EH (cell line): Measurements from ENCODE around the gene APOBEC3A.
"Not testable (repeated sequence)": the region's sequence is repeated elsewhere in the genome, so short reads cannot be mapped to it uniquely, and the experiment has no call there.

ENCODE experiments used
- DNase-seq: peaks from one replicate; pipeline ENCODE4 v3.0.0-alpha.2; 2015; ENCODE audit warnings: low read depth

Gene APOBEC3A

DNA sequence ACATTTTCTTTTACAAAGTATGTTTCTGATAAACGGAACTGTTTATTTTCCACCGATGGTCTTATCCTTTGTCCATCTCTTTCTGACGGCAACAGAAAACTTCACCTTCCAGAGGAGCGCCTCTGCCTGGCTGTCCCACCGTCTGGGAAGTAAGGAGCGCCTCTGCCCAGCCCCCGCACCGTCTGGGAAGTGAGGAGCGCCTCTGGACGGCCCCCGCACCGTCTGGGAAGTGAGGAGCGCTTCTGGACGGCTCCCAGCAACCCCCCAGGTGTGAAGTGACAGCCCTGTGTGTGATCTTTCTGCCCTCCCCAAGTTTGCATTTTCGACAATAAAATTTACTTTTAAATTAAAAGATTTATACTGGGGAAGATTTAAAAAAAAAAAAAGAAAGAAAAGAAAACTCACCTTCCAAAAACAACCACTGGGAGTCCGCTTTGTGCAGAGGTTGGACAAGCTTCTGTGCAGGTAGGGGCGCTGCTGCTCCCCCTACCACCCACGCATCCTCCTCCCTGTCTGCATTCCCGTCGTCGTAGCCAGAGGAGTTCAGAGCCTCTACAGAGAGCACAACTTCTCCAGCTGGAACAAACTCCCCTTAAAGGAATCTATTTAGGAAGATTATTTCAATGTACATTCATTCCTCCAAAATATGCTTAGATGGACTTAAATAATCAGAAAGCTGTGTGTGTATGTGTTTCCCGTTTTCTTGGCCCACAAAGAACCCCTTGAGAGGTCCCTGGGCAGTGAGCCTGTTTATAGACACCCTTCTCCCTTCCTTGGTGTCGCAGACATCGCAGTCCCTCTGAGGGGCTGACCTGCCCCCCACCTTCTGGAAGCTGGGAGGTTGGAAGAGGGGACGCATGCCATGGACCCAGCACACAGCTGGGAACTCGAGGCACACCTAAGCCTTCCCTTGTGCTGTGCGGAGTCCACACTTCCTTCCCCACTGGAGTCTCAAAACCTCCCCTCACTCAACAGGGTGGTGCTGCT is 23.9 kb downstream of the APOBEC3A start:
- peak; percentile 14 for DNase-seq

DNA sequence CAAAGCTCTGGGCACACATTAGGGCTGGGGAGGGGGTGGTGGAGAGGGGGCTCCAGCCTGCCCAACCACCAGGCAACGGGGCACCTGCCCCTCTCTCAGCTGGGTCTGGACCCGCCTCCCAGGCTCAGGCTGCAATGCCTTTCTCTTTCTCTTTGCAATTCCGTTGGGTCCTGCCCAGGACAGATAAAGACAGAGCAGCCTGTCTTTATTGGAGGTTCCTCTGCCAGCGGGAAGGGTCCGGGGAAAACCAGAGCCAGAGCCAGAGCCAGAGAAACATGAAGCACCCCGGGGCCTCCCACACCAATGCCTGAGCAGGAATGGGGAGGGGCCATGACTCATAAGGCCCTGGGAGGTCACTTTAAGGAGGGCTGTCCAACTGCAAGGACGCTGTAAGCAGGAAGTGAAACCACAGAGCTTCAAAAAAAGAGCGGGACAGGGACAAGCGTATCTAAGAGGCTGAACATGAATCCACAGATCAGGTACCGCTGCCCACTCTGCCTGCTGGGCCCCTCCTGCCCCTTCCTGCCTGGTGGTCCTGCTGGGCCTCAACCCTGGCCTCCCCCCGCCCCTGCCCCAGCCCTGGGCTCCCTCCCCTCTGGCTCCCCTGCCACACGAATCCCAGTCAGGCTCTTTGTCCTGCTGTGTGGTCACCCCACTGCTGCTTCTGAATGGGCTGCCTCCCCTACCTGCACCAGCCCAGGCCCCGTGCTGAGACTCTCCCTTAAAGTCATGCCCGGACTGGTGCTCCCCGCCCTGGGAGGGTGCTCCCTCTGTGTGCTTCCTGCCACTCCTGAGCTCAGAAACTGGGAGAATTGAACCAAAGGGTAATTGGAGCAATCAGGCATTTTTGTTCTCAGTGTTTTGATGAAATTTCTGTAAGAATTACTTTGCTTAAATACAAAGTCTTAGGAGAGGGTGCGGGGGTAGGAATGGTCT is 24.9 kb downstream of the APOBEC3A start, which contains the start of gene APOBEC3B:
Gene APOBEC3B (plus strand): TSS at position 356 of the 936 bp plus-strand sequence. CDS start 107 bp downstream, at position 463.
- DNase-seq: peak; percentile 93

DNA sequence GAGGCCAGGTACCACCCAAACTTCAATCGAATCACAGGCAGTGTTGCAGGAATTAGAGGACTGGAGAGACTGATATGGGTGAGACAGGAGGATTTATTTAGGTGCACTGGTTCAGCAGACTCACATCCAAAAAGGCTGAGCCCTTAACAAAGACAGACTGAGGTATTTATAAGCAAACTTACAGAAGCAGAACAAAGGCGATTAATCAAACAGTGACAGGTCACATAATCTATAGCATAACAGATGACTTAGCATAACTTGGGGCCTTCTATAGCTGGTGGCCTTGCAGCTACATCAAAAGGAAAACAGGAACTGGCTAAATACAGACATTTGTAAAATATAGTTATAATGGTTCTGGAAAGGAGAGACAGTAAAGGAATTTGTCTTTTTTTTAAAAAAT is 26.8 kb downstream of the APOBEC3A start:
- DNase-seq: no peak

DNA sequence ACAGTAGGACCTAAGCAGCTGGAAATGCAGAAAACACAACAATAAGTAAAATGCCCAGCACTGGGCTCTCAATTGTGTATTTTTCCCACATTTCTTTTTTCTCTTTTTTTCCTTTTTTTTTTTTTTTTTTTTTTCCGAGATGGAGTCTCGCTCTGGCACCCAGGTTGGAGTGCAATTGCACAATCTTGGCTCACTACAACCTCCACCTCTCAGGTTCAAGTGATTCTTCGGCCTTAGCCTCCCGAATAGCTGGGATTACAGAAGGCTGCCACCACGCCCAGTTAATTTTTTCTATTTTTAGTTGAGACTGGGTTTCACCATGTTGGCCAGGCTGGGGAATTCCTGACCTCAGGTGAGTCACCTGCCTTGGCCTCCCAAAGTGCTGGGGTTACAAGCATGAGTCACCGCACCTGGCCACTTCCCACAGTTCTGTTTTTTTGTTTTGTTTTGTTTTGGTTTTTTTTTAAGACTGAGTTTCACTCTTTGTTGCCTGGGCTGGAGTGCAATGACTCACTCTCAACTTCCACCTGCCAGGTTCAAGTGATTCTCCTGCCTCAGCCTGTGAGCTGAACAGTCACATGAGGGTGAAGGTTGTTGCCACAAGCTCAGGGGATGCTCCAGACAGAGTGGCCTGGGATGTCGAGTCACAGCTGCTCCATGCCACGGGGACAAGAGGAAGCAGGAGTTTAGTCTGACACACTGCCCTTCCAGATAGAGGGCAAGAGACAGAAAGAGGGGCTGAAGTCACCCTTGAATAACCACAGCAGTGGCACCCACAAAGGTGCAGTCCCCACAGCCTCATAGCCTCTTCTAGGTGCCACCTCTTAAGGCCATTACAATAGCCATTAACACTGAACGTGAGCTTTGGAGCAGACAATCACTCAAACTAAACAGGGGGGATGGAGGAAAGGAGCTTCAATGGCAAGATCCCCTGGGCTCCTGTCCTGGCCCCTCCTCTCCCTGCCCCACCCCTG is 27.7 kb downstream of the APOBEC3A start:
- not testable (repeated sequence) for DNase-seq

DNA sequence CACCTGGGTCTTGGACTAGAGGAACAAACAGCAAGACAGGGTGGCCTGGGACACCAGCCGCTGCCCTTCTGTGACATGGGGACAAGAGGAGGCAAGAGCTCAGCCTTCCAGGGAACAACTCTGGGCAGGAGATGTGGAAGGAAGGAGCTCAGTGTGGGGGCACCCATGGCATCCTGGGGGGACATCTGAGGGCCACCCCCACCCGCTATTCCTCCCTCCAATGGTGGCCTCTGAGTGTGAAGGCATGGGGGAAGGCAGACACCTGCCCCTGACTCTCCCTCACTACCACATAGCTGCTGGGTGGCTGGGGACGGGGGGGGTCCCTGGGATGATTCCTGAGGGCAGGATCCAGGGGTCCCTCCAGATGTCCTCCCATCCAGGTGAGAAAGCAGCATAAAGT is 29.2 kb downstream of the APOBEC3A start:
- no peak for DNase-seq

DNA sequence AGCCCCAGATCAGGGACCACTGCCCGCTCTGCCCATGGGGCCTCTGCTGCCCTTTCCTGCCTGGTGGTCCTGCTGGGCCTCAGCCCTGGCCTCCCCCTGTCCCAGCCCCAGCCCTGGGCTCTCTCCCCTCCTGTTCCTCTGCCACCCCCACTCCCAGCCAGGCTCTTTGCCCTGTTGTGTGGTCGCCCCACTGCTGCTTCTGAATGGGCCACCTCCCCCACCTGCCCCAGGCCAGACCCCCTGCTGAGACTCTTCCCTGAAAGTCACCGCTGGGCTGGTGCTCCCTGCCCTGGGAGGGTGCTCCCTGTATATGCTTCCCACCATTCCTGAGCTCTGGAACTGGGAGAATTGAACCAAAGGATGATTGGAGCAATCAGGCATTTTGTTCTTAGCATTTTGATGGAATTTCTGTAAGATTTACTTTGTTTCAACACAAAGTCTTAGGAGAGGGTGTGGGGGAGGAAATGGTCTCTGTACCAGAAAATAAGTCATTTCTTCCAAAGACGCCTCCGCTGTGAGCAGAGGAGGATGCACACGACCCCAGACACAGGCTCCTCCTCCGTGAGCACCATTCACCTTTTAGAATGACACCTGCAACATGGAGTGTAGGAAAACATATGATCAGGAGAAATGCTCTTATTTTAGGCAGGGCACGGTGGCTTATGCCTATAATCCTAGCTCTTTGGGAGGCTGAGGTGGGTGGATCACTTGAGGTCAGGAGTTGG is 29.9 kb downstream of the APOBEC3A start:
- DNase-seq: no peak

DNA sequence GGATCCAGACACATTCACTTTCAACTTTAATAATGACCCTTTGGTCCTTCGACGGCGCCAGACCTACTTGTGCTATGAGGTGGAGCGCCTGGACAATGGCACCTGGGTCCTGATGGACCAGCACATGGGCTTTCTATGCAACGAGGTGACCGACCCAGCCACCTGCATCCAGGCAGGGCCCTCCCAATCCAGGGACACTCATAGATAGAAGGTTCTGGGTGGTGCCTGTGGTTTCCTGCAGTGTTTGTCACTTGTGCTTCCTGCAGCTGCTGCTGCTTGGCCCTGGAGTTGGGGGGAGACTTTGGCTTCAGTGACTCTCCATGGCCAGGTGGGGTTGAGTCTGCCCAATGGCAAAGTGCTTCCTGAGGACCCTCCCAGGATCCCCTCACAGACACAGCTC is 32.1 kb downstream of the APOBEC3A start:
- no peak for DNase-seq

DNA sequence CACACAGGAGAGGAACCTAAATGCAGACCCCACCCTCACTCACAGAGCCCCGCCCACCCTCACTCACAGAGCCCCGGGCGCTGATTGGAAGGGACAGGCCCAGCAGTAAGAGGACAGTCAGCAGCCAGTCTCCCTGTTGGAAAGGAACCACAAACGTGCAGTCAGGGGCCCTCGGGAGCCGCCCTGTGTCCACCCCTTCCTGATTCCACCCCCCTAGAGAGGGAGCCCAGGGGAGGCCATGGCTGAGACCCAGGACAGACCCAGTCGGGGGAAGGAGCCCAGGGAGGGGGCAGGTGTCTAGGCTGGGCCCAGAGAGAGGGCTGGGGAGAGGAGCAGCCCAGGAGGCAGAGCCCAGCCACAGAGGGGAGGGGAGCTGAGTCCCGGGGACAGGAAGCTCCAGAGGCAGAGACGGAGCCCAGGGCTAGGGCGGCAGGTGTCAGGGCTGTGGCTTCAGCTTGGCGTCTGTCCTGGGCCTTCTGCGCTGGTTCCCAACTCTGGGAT is 35.5 kb downstream of the APOBEC3A start:
- not testable (repeated sequence) for DNase-seq

DNA sequence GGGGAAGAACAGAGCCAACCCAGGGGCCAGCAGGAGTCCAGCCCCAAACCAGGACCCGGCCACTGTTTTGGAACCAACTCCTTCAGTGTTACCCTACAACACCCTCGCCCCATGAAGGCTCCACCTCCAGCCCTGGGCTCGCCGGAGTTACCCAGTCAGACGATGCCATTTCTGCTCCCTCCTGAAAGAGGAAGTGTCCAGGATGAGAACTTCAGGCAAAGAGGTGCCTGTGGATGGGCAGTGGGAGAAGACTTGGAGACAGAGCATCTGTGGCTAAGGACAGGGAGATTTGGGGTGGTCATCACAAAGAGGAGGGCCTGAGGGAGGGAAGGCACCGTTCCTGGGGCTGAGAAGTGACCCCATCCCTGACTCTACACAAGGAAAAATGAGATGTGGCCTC is 38.7 kb downstream of the APOBEC3A start:
- DNase-seq: no peak

DNA sequence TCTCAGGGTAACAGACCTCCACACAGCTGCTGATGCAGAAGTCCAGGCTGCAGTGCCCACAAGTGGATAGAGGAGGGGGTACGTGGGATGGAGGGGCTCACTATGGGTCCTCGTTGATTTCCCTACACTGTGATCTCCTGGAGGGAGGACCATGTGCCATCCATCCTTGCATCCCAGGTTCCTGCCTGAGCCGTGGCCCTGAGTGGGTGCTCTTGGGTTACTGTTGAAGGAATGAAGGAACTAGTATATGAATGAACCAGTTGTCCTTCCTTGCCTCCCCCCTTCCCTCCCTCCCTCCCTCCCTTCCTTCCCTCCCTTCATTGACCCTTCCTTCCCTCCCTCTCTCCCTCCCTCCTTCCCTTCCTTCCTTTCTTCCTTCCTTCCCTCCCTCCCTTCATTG is 40.1 kb downstream of the APOBEC3A start:
- DNase-seq: no peak

DNA sequence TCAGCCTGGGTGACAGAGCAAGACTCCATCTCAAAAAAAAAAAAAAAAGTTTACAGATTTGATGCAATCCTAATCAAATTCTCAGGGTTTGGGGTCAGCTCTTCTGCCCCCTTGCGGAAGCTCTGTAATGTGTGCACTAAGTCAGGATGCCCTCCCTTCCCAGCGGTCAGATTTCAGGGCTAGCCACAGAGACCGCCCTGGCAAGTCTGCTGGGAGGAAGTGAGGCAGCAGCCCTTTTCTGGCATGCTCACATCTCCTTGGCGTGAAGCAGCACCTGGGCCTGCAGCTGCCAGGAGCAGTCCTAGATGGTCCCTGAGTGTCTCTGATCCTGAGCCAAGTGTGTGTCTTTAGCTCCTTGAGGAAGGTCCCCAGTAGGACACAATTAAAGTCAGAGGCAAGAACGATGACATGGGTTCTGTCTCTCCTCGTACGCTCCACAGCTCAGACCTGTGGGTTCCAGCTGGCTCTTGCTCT is 45.8 kb downstream of the APOBEC3A start:
- peak; percentile 90 for DNase-seq

DNA sequence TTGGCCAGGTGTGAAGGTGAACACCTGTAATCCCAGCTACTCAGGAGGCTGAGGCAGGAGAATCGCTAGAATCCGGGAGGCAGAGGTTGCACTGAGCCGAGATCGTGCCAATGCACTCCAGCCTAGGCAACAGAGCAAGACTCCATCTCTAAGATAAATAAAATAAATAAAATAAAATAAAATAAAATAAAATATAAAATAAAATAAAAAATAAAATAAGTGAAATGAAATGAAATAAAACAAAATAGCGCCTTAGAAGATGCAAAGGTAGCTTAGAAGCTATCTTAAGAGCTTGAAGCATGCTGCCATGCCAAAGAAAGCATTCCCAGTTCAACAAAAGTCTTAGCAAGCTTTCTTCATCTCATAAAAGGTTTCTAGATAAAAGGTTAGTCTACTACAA is 49.8 kb downstream of the APOBEC3A start:
- DNase-seq: no peak

DNA sequence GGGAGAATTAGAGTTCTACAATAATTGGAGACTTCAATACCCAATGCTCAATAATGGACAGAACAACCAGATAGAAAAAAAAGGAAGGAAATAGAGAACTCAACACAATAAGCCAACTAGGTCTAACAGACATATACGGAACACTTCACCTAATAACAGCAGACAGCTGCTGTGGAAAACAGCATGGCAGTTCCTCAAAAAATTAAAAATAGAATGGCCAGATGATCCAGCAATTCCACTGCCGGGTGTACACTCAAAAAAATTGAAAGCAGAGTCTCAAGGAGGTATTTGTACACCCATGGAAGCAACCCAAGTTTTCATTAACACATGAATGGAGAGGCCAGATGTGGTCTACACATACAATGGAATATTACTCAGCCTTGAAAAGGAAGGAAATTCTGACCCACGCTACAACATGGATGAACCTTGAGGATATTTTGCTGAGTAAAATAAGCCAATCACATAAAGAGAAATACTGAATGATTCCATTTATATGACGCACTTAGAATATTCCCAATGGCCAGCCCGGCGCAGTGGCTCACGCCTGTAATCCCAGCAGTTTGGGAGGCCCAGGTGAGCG is 51.0 kb downstream of the APOBEC3A start:
- not testable (repeated sequence) for DNase-seq

DNA sequence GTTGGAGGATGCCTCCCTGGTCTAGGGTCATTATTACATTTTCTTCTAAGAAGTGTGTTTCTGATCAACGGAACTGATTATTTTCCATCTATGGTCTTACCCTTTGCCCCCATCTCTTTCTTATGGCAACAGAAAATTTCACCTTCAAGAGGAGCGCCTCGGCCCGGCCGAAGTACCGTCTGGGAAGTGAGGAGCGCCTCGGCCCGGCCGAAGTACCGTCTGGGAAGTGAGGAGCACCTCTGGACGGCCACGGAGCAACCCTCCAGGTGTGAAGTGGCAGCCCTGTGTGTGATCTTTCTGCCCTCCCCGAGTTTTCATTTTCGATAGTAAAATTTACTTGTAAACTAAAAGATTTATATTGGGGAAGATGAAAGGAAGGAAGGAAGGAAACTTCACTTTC is 53.5 kb downstream of the APOBEC3A start:
- DNase-seq: no peak
